GM12878 (cell line): ENCODE measurements around the gene MAP3K7.

Experiments
- BCL11A ChIP-seq: IDR thresholded peaks from 2 replicates; pipeline ENCODE4 v1.6.1; 2011; ENCODE audit warnings: low read depth, low read length
- CBX5 ChIP-seq: sonication (generic); IDR thresholded peaks from 2 replicates; pipeline ENCODE4 v1.6.1; 2016; ENCODE audit warnings: low read depth, moderate library complexity, mild to moderate bottlenecking, inconsistent platforms
- EZH2 ChIP-seq: IDR thresholded peaks from 2 replicates; pipeline ENCODE4 v1.6.1; 2012; ENCODE audit warnings: low read depth, mild to moderate bottlenecking, control low read depth, inconsistent platforms, low read length, borderline replicate concordance; ENCODE audit not compliant: control insufficient read depth
- LARP7 ChIP-seq: fragments of 450-650 bp; IDR thresholded peaks from 2 replicates; pipeline ENCODE4 v1.6.1; 2017; ENCODE audit warnings: mild to moderate bottlenecking
- MAX ChIP-seq: IDR thresholded peaks from 2 replicates; pipeline ENCODE4 v1.6.1; 2012; ENCODE audit warnings: low read depth, low read length, improper control_type of control experiment
- MEF2A ChIP-seq: IDR thresholded peaks from 2 replicates; pipeline ENCODE4 v1.6.1; 2011; ENCODE audit warnings: low read depth, mild to moderate bottlenecking, low read length, moderate library complexity; ENCODE audit not compliant: insufficient read depth
- POLR2A ChIP-seq: IDR thresholded peaks from 2 replicates; pipeline ENCODE4 v1.6.1; 2011; ENCODE audit warnings: low read depth, mild to moderate bottlenecking, low read length
- TARDBP ChIP-seq: IDR thresholded peaks from 2 replicates; pipeline ENCODE4 v1.6.1; 2016; ENCODE audit warnings: borderline replicate concordance
- TCF7 ChIP-seq: IDR thresholded peaks from 2 replicates; pipeline ENCODE4 v1.6.1; 2014; ENCODE audit warnings: antibody characterized with exemption, borderline replicate concordance
- ZBTB4 ChIP-seq: fragments of 450-650 bp; formaldehyde crosslinking; IDR thresholded peaks from 2 replicates; pipeline ENCODE4 v1.4.0; 2022; ENCODE audit warnings: mild to moderate bottlenecking, moderate library complexity
- TF ChIP-seq, protein P1 (sequence below), 3 experiments: IDR thresholded peaks in 2 of 3; conservative IDR thresholded peaks in 1 of 3; 2 replicates each; pipeline ENCODE4 v1.5.1; 2011; ENCODE audit warnings: low read depth in 3 of 3, low read length in 3 of 3, mild to moderate bottlenecking in 3 of 3, control low read depth in 2 of 3, moderate library complexity in 2 of 3, inconsistent platforms in 1 of 3, mixed read lengths in 1 of 3; ENCODE audit not compliant: control insufficient read depth in 2 of 3, insufficient read depth in 1 of 3; ENCODE audit errors: extremely low read depth in 1 of 3

GRCh38 chr6:90547991-90548390 lies 38.9 kb downstream of the MAP3K7 start:
- TF ChIP-seq POLR2A = no peak
- TF ChIP-seq BCL11A = no peak
- TF ChIP-seq TCF7 = no peak
- TF ChIP-seq EZH2 = no peak
- no peak for TF ChIP-seq MAX
- TF ChIP-seq, protein P1, sequence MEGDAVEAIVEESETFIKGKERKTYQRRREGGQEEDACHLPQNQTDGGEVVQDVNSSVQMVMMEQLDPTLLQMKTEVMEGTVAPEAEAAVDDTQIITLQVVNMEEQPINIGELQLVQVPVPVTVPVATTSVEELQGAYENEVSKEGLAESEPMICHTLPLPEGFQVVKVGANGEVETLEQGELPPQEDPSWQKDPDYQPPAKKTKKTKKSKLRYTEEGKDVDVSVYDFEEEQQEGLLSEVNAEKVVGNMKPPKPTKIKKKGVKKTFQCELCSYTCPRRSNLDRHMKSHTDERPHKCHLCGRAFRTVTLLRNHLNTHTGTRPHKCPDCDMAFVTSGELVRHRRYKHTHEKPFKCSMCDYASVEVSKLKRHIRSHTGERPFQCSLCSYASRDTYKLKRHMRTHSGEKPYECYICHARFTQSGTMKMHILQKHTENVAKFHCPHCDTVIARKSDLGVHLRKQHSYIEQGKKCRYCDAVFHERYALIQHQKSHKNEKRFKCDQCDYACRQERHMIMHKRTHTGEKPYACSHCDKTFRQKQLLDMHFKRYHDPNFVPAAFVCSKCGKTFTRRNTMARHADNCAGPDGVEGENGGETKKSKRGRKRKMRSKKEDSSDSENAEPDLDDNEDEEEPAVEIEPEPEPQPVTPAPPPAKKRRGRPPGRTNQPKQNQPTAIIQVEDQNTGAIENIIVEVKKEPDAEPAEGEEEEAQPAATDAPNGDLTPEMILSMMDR (IDR thresholded peaks at IDR 0.05 in 2 of 3, conservative IDR thresholded peaks at IDR 0.05 in 1 of 3; ENCODE audit: control insufficient read depth in 2 of 3, extremely low read depth in 1 of 3, insufficient read depth in 1 of 3, low read depth in 3 of 3, low read length in 3 of 3) = no peak
- TF ChIP-seq ZBTB4 (CRISPR knock-in tag) = no peak
- no peak for TF ChIP-seq CBX5
- no peak for TF ChIP-seq LARP7
- no peak for TF ChIP-seq TARDBP
- no peak for TF ChIP-seq MEF2A
